GM13976 (cell line): ENCODE measurements around the gene CDC26.
"Not testable (repeated sequence)": the region's sequence is repeated elsewhere in the genome, so short reads cannot be mapped to it uniquely, and the experiment has no call there.

Experiments
- DNase-seq: peaks from one replicate; pipeline ENCODE4 v3.0.0; 2012; ENCODE audit warnings: low spot score
- CTCF ChIP-seq: IDR thresholded peaks from 2 replicates; pipeline ENCODE4 v1.5.1; 2012; ENCODE audit warnings: borderline replicate concordance, mild to moderate bottlenecking; ENCODE audit not compliant: insufficient read depth; ENCODE audit errors: extremely low read depth, missing control alignments, control extremely low read depth
- in situ Hi-C: fragments of 300-500 bp; cut with MboI; formaldehyde crosslinking; loops from one replicate; pipeline ENCODE4 v1.12.0; 2022; ENCODE audit warnings: low sequenced_read_pairs, mixed read lengths, inconsistent platforms; ENCODE audit not compliant: unreplicated experiment

CDC26 gene

GRCh38 chr9:113296796-113297558 lies 21.6 kb upstream of the CDC26 start:
- TF ChIP-seq CTCF, result no peak
- no peak for DNase-seq
- in situ Hi-C loops, result no loop called here

GRCh38 chr9:113296247-113296646 lies 20.9 kb upstream of the CDC26 start:
- in situ Hi-C loops, DNase-seq: not testable (repeated sequence)

GRCh38 chr9:113293285-113293878 lies 18.0 kb upstream of the CDC26 start:
- in situ Hi-C loops, result no loop called here
- TF ChIP-seq CTCF, result no peak
- DNase-seq, result no peak

GRCh38 chr9:113290052-113290607 lies 14.8 kb upstream of the CDC26 start:
- DNase-seq, result no peak
- no peak for TF ChIP-seq CTCF
- in situ Hi-C loops, result no loop called here

- in situ Hi-C loops, result no loop called here
- TF ChIP-seq CTCF, result no peak
- DNase-seq, result no peak
Observed at GRCh38 chr9:113289091-113289490, 13.7 kb upstream of the CDC26 start.

- no peak for TF ChIP-seq CTCF
- in situ Hi-C loops, result no loop called here
- DNase-seq, result no peak
Observed at GRCh38 chr9:113281356-113281755, 6.0 kb upstream of the CDC26 start.

- DNase-seq, result no peak
- no peak for TF ChIP-seq CTCF
- in situ Hi-C loops, result no loop called here
Observed at GRCh38 chr9:113278840-113279239, 3.5 kb upstream of the CDC26 start.
